HCT116 (cell line): ENCODE results near the gene ADGRG6.

Experiments
- CEBPB ChIP-seq: IDR thresholded peaks from 2 replicates; pipeline ENCODE4 v1.6.1; 2012; ENCODE audit warnings: low read depth
- EZH2 ChIP-seq: fragments of 200-600 bp; sonication (generic); IDR thresholded peaks from 2 replicates; pipeline ENCODE4 v1.6.1; 2017; ENCODE audit warnings: antibody characterized with exemption, mixed run types
- EZH2phosphoT487 ChIP-seq: fragments of 200-600 bp; IDR thresholded peaks from 2 replicates; pipeline ENCODE4 v1.6.1; 2018; ENCODE audit warnings: antibody characterized with exemption, borderline replicate concordance
- POLR2A ChIP-seq: IDR thresholded peaks from 2 replicates; pipeline ENCODE4 v1.7.0; 2011; ENCODE audit warnings: borderline replicate concordance; ENCODE audit not compliant: insufficient read depth, insufficient read length; ENCODE audit errors: extremely low read depth
- POLR2AphosphoS5 ChIP-seq: IDR thresholded peaks from 2 replicates; pipeline ENCODE4 v1.6.1; 2011; ENCODE audit warnings: mild to moderate bottlenecking, low read depth, low read length, moderate library complexity
- SIN3A ChIP-seq: IDR thresholded peaks from 2 replicates; pipeline ENCODE4 v1.6.1; 2012; ENCODE audit warnings: low read depth
- SRF ChIP-seq: IDR thresholded peaks from 2 replicates; pipeline ENCODE4 v1.6.1; 2012; ENCODE audit warnings: low read depth
- TCF7L2 ChIP-seq: IDR thresholded peaks from 2 replicates; pipeline ENCODE4 v1.7.0; 2011; ENCODE audit warnings: borderline replicate concordance, inconsistent platforms; ENCODE audit not compliant: insufficient read depth, insufficient read length; ENCODE audit errors: extremely low read depth
- ZFX ChIP-seq: fragments of 450-650 bp; IDR thresholded peaks from 2 replicates; pipeline ENCODE4 v1.6.1; 2017
- TF ChIP-seq, protein P1 (sequence below), 3 experiments: fragments of 200-600 bp in 1 of 3; sonication (generic) in 1 of 3; IDR thresholded peaks in 2 of 3; conservative IDR thresholded peaks in 1 of 3; 2 replicates each; pipeline ENCODE4 v1.5.1; 2012 to 2017; ENCODE audit warnings: low read depth in 2 of 3, low read length in 2 of 3, antibody characterized with exemption in 1 of 3, borderline replicate concordance in 1 of 3, control low read depth in 1 of 3, mild to moderate bottlenecking in 1 of 3, mixed read lengths in 1 of 3, mixed run types in 1 of 3, moderate library complexity in 1 of 3; ENCODE audit not compliant: insufficient read depth in 1 of 3
- TF ChIP-seq, protein P2 (sequence below): IDR thresholded peaks from 2 replicates; pipeline ENCODE4 v1.6.1; 2012
- TF ChIP-seq, protein P3 (sequence below): IDR thresholded peaks from 2 replicates; pipeline ENCODE4 v1.6.1; 2012; ENCODE audit warnings: low read depth

DNA sequence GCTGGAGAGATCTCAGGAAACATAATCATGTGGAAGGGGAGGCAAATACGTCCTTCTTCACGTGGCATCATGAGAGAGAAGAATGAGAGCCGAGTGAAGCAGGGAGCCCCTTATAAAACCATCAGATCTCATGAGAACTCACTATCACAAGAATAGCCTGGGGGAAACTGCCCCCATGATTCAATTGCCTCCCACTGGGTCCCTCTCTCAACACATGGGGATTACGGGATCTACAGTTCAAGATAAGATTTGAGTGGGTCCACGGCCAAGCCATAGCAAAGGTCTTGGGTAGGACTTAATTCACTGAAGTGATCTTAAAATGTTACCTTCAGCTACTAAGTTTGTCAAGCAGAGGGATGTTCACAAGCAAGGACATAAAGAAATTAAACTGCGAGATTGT lies 162.2 kb downstream of the ADGRG6 start:
- TF ChIP-seq, protein P1, sequence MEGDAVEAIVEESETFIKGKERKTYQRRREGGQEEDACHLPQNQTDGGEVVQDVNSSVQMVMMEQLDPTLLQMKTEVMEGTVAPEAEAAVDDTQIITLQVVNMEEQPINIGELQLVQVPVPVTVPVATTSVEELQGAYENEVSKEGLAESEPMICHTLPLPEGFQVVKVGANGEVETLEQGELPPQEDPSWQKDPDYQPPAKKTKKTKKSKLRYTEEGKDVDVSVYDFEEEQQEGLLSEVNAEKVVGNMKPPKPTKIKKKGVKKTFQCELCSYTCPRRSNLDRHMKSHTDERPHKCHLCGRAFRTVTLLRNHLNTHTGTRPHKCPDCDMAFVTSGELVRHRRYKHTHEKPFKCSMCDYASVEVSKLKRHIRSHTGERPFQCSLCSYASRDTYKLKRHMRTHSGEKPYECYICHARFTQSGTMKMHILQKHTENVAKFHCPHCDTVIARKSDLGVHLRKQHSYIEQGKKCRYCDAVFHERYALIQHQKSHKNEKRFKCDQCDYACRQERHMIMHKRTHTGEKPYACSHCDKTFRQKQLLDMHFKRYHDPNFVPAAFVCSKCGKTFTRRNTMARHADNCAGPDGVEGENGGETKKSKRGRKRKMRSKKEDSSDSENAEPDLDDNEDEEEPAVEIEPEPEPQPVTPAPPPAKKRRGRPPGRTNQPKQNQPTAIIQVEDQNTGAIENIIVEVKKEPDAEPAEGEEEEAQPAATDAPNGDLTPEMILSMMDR (IDR thresholded peaks at IDR 0.05 in 2 of 3, conservative IDR thresholded peaks at IDR 0.05 in 1 of 3; ENCODE audit: borderline replicate concordance in 1 of 3, insufficient read depth in 1 of 3, low read depth in 2 of 3, low read length in 2 of 3), result no peak
- TF ChIP-seq CEBPB (no peak), EZH2 (no peak), POLR2AphosphoS5 (no peak), SRF (no peak), POLR2A (no peak), ZFX (no peak), SIN3A (no peak), EZH2phosphoT487 (no peak), TCF7L2 (no peak)
- TF ChIP-seq, protein P2, sequence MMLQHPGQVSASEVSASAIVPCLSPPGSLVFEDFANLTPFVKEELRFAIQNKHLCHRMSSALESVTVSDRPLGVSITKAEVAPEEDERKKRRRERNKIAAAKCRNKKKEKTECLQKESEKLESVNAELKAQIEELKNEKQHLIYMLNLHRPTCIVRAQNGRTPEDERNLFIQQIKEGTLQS, result no peak
- TF ChIP-seq, protein P3, sequence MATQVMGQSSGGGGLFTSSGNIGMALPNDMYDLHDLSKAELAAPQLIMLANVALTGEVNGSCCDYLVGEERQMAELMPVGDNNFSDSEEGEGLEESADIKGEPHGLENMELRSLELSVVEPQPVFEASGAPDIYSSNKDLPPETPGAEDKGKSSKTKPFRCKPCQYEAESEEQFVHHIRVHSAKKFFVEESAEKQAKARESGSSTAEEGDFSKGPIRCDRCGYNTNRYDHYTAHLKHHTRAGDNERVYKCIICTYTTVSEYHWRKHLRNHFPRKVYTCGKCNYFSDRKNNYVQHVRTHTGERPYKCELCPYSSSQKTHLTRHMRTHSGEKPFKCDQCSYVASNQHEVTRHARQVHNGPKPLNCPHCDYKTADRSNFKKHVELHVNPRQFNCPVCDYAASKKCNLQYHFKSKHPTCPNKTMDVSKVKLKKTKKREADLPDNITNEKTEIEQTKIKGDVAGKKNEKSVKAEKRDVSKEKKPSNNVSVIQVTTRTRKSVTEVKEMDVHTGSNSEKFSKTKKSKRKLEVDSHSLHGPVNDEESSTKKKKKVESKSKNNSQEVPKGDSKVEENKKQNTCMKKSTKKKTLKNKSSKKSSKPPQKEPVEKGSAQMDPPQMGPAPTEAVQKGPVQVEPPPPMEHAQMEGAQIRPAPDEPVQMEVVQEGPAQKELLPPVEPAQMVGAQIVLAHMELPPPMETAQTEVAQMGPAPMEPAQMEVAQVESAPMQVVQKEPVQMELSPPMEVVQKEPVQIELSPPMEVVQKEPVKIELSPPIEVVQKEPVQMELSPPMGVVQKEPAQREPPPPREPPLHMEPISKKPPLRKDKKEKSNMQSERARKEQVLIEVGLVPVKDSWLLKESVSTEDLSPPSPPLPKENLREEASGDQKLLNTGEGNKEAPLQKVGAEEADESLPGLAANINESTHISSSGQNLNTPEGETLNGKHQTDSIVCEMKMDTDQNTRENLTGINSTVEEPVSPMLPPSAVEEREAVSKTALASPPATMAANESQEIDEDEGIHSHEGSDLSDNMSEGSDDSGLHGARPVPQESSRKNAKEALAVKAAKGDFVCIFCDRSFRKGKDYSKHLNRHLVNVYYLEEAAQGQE, result no peak
